ENCODE measurements around the gene LRRTM2.

Gene LRRTM2

GRCh38 chr5:138878437-138879235 is 3.5 kb upstream of the LRRTM2 start:
- no peak for DNase-seq

- no peak for DNase-seq
Measured at GRCh38 chr5:138876811-138877210, 1.7 kb upstream of the LRRTM2 start.

- no peak for DNase-seq
Measured at GRCh38 chr5:138875946-138876345, 811 bp upstream of the LRRTM2 start.

- no peak for DNase-seq
Measured at GRCh38 chr5:138875552-138875875, 379 bp upstream of the LRRTM2 start.

- peak; percentile 23 for DNase-seq
Measured at GRCh38 chr5:138874241-138874640, 894 bp downstream of the LRRTM2 start.

GRCh38 chr5:138873466-138874221 is 1.5 kb downstream of the LRRTM2 start:
- DNase-seq: no peak

- no peak for DNase-seq
Measured at GRCh38 chr5:138872841-138873465, 2.2 kb downstream of the LRRTM2 start.

- DNase-seq: no peak
Measured at GRCh38 chr5:138870611-138871010, 4.5 kb downstream of the LRRTM2 start.

- no peak for DNase-seq
Measured at GRCh38 chr5:138869763-138870500, 5.2 kb downstream of the LRRTM2 start.

- no peak for DNase-seq
Measured at GRCh38 chr5:138869038-138869437, 6.1 kb downstream of the LRRTM2 start.

- DNase-seq: no peak
Measured at GRCh38 chr5:138867011-138867410, 8.1 kb downstream of the LRRTM2 start.

- no peak for DNase-seq
Measured at GRCh38 chr5:138853132-138853531, 22.0 kb downstream of the LRRTM2 start.

GRCh38 chr5:138850865-138851435 is 24.2 kb downstream of the LRRTM2 start:
- DNase-seq: no peak

GRCh38 chr5:138849882-138850281 is 25.3 kb downstream of the LRRTM2 start:
- DNase-seq: no peak

GRCh38 chr5:138849439-138849838 is 25.7 kb downstream of the LRRTM2 start:
- DNase-seq: no peak

- peak; percentile 85 for DNase-seq
Measured at GRCh38 chr5:138844812-138845513, 30.2 kb downstream of the LRRTM2 start.

- no peak for DNase-seq
Measured at GRCh38 chr5:138844125-138844461, 31.0 kb downstream of the LRRTM2 start.

GRCh38 chr5:138843316-138844124 is 31.6 kb downstream of the LRRTM2 start:
- peak; percentile 37 for DNase-seq

- no peak for DNase-seq
Measured at GRCh38 chr5:138841531-138841930, 33.6 kb downstream of the LRRTM2 start.

- DNase-seq: no peak
Measured at GRCh38 chr5:138840103-138840502, 35.0 kb downstream of the LRRTM2 start.

- DNase-seq: no peak
Measured at GRCh38 chr5:138837160-138837559, 38.0 kb downstream of the LRRTM2 start.

Data from fibroblast of skin of right quadriceps (primary cell).